Measurements from ENCODE around the gene CRISP2. TPM values are rescaled to one million over a fixed set of nuclear protein-coding genes. Genes with fewer than 3 reads are reported as not detected.

Gene CRISP2
- polyA plus RNA-seq, 10 donors: not detected

- no peak for DNase-seq
These were observed 51.0 kb downstream of the CRISP2 start for GRCh38 chr6:49662231-49662891.

GRCh38 chr6:49653942-49654341 is 59.4 kb downstream of the CRISP2 start:
- no peak for DNase-seq

GRCh38 chr6:49653438-49653837 is 59.9 kb downstream of the CRISP2 start:
- DNase-seq: no peak

- DNase-seq: no peak
These were observed 62.1 kb downstream of the CRISP2 start for GRCh38 chr6:49651239-49651638.

- DNase-seq: no peak
These were observed 63.4 kb downstream of the CRISP2 start for GRCh38 chr6:49649988-49650387.

GRCh38 chr6:49648036-49648435 is 65.3 kb downstream of the CRISP2 start:
- DNase-seq: no peak

- no peak for DNase-seq
These were observed 65.9 kb downstream of the CRISP2 start for GRCh38 chr6:49647476-49647875.

- no peak for DNase-seq
These were observed 66.4 kb downstream of the CRISP2 start for GRCh38 chr6:49646942-49647341.

- DNase-seq: no peak
These were observed 67.1 kb downstream of the CRISP2 start for GRCh38 chr6:49646130-49646824.

GRCh38 chr6:49645139-49645538 is 68.2 kb downstream of the CRISP2 start:
- no peak for DNase-seq

Other genes with a start within 250 kb of the CRISP2 start
- not detected for gene GLYATL3, start 213.6 kb downstream of the CRISP2 start, polyA plus RNA-seq (ENCODE audit: insufficient read length in 10 of 10)
- gene C6orf141, start 162.9 kb downstream of the CRISP2 start, polyA plus RNA-seq (ENCODE audit: insufficient read length in 10 of 10): 1 to 10 TPM; 1.3 to 6.1 (median 2.5) TPM
- 1 to 10 TPM in 7 of 10 donors, under 1 TPM in 3; 0.42 to 2.7 (median 1.2) TPM for gene RHAG, start 76.7 kb downstream of the CRISP2 start, polyA plus RNA-seq (ENCODE audit: insufficient read length in 10 of 10)
- gene CRISP3, start 30.8 kb upstream of the CRISP2 start, polyA plus RNA-seq (ENCODE audit: insufficient read length in 10 of 10): under 1 TPM in 8 of 10 donors, not detected in 2; 0.08 to 0.46 (median 0.29) TPM
- gene PGK2, start 73.7 kb upstream of the CRISP2 start, polyA plus RNA-seq (ENCODE audit: insufficient read length in 10 of 10): not detected
- gene CRISP1, start 153.0 kb upstream of the CRISP2 start, polyA plus RNA-seq (ENCODE audit: insufficient read length in 10 of 10): not detected